ENCODE measurements around the gene SMARCD3.

The SMARCD3 gene

DNA sequence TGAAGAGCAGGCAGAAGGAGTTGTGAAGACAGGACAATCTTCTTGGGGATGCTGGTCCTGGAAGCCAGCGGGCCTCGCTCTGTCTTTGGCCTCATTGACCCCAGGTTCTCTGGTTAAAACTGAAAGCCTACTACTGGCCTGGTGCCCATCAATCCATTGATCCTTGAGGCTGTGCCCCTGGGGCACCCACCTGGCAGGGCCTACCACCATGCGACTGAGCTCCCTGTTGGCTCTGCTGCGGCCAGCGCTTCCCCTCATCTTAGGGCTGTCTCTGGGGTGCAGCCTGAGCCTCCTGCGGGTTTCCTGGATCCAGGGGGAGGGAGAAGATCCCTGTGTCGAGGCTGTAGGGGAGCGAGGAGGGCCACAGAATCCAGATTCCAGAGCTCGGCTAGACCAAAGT, 14.7 kb downstream of the SMARCD3 start:
- FAIRE-seq = no peak

- FAIRE-seq = no peak
Observed at GRCh38 chr7:151232917-151233701, 15.4 kb downstream of the SMARCD3 start.

DNA sequence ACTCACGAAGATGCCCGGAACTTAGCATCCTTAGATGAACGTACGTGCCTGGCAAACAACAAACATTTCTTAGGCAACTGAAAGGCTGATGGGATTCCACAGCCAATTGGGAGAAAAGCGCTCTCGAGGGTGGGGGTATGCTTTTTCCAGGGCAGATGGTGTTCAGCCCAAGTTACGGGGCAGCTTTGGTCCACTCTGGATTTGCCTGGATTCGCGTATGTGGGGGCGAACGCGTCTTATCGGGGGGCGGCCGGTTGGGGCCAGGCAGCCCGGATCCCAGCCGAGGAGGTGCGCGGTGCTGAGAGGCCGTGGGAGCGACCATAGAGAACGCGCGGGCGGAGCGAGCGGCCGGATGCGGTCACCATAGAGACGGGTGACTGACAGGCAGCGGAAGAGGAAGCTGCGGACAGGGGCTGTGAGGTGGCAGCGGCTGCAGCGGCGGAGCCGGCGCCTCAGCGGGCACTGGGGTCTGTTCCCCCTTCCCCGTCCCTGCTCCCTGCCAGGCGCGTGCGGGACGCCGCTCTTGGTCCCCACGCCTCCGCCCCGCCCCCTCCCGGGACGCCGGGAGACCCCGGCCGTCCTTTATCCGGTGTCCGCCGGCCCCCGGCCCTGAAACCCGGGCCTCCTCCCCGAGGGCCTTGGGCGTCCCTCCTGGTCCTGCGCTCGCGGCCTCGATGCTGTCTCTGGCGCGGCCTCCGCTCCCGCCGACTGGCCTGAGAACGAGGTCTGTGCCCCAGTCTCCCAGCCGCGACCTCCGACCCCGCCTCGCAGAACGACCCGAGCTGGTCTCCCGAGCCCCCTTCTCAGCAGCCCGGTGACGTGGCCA, 16.2 kb downstream of the SMARCD3 start, which contains the start of gene CHPF2:
Gene CHPF2 (plus strand): TSS at position 393 of the 826 bp plus-strand sequence. CDS start 1,529 bp downstream, outside the sequence.
- FAIRE-seq = no peak

- FAIRE-seq = no peak
Observed at GRCh38 chr7:151231080-151231479, 17.4 kb downstream of the SMARCD3 start.

DNA sequence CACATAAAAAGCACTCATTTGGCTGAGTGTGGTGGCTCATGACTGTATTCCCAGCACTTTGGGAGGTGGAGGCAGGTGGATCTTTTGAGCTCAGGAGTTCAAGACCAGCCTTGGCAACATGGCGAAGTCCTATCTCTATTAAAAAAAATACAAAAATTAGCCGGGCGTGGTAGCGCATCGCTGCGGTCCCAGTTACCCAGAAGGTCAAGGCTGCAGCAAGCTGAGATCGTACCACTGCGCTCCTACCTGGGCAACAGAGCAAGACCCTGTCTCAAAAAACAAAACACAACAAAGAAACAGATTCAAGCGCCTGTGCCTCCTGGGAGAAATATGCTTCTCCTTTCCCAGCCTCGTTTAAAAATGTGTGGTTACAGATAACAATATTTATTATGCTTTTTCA, 19.2 kb downstream of the SMARCD3 start:
- FAIRE-seq = no peak

DNA sequence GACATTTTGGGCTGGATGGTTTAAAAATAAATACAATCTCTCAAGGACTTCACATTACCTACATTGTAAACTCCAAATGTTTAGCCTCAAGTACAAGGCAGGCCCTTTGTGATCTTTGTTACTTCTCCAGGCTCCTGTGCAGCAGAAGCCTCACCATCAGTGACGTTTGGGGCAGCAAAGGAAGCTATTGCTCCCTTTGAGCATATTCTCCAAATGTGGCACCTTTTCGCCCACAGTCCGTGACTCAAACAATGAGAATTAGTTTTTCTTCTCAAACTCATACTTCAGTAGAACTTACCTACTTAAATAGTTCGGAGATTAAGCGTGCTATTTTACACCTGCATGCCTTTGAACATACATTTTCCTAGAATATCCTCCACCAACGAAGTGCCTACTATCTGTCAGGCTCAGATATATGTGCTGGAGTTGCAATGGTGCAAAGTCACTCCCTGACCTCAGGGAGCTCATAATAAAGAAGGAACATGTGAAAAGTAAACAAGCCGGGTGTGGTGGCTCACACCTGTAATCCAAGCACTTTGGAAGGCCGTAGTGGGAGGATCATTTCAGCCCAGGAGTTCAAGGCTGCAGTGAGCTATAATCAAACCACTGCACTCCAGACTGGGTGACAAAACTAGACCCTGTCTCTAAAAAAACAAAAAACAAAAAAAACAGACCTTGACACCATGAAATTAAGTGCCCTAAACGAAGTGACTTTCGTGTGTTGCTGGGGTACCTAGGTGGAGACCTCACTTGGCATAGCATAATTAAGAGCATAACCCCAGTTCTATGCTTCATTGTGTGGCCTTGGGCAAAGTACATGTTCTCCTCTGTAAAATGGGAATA, 20.2 kb downstream of the SMARCD3 start:
- no peak for FAIRE-seq

- no peak for FAIRE-seq
Observed at GRCh38 chr7:151226875-151227782, 21.4 kb downstream of the SMARCD3 start, which contains the start of gene ABCF2. ABCF2 (minus strand) TSS chr7:151227205; CDS start chr7:151226458, 747 bp downstream.

DNA sequence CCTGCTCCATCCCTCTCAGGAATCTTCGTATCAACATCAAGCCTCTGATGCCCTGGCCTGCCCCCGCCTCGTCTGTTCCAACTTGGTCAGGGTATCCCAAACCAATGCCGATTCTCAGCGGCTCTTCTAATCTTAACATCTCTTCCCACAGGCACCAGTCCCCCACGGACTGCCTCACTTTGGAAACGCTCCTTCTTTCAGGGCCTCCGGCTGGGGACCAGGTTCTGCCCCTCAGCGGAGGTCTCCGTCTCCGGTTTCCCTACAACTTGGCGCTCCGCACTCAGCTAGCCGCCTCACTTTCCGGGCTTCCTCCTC, 22.0 kb downstream of the SMARCD3 start:
- FAIRE-seq = no peak

- no peak for FAIRE-seq
Observed at GRCh38 chr7:151225948-151226510, 22.5 kb downstream of the SMARCD3 start.

GRCh38 chr7:151223728-151224127, 24.8 kb downstream of the SMARCD3 start:
- no peak for FAIRE-seq

- no peak for FAIRE-seq
Observed at GRCh38 chr7:151218170-151218569, 30.3 kb downstream of the SMARCD3 start.

- FAIRE-seq = no peak
Observed at GRCh38 chr7:151215396-151215795, 33.1 kb downstream of the SMARCD3 start.

GRCh38 chr7:151213826-151214225, 34.7 kb downstream of the SMARCD3 start:
- FAIRE-seq = no peak

DNA sequence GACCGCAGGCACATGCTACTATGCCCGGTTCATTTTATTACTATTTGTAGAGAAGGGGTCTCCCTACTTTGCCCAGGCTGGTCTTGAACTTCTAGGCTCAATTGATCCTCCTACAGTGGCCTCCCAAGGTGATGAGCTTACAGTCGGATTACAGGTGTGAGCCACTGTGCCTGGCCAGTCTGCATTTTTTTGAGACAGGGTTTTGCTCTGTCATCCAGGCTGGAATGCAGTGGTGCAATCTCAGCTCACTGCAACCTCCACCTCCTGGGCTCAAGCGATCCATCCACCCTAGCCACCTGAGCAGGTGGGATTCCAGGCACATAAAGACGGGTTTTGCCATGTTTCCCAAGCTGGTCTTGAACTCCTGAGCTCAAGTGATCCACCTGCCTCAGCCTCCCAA, 35.9 kb downstream of the SMARCD3 start:
- no peak for FAIRE-seq

- FAIRE-seq = no peak
Observed at GRCh38 chr7:151211155-151211772, 37.2 kb downstream of the SMARCD3 start.

- no peak for FAIRE-seq
Observed at GRCh38 chr7:151210087-151210854, 38.2 kb downstream of the SMARCD3 start, which contains the start of gene H2BK1. H2BK1 (minus strand) TSS chr7:151210488; CDS start chr7:151210318, 170 bp downstream.

- no peak for FAIRE-seq
Observed at GRCh38 chr7:151209588-151209987, 38.9 kb downstream of the SMARCD3 start.

DNA sequence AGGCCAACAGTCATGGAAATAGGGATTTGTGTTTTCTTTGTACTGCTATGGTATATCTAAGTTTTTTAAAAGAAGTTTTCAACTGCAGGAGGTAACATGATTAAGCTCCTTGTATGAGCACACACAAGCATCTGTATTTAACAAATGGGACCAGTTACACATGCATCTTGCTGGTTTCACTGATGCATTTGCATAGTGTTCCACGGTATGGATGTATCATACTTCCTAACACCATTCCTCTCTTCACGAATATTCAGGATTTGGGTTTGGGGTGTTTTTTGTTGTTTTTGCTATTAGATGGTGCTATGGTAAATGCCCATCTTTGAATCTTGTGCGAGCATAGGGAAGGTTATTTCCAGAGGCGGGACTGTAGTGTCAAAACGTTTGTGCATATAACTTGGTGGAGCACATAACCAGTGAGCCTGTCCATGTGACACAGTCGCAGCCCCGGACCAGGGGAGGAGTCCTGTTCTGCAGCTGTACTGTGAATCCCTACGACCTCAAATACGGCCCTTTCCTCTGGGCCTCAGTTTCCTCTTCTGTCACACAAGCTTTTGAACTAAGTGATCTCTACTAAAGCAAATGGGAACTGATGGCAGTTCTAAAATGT, 40.1 kb downstream of the SMARCD3 start:
- no peak for FAIRE-seq

DNA sequence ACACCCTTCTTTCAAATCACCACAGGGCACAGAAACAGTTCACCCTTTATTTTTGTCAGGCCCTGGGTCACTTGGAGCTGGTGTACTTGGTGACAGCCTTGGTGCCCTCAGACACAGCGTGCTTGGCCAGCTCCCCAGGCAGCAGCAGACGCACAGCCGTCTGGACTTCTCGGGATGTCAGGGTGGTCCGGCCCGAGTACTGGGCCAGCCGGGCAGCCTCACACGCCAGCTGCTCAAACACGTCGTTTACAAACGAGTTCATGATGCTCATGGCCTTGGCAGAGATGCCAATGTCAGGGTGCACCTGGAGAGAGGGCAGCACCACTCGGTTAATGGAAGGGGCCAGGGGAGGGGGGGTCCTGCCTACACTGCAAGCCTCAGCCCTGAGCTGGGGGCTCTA, 40.7 kb downstream of the SMARCD3 start:
- no peak for FAIRE-seq

DNA sequence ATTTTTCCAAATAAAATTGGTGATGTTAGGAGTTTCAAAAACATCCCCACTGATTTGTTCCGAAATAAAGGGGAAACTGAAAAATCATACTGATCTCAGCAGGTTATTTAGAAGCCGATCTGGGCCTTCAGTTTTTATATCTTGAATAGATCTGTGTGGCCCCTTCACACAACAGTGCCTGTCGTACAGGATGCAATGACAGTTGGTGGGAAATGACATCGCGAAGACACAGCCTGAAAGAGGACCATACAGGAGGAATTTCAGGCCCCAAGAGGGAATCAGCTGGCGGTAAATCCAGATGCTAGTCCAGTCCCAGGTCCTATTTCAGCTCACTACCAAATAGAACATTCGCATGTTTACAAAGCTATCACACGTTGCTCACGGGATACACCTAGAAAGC, 41.2 kb downstream of the SMARCD3 start:
- no peak for FAIRE-seq
